ENCODE data around the gene SLC44A1. TPM values are rescaled to one million over a fixed set of nuclear protein-coding genes. Genes with fewer than 3 reads are reported as not detected.

Gene SLC44A1
- total and polyA plus RNA-seq, 2 of the 13 experiments (the other 11 are each of a cell fraction or from before 2014, with no cell fraction given): 21.4 to 40.8 TPM

DNA sequence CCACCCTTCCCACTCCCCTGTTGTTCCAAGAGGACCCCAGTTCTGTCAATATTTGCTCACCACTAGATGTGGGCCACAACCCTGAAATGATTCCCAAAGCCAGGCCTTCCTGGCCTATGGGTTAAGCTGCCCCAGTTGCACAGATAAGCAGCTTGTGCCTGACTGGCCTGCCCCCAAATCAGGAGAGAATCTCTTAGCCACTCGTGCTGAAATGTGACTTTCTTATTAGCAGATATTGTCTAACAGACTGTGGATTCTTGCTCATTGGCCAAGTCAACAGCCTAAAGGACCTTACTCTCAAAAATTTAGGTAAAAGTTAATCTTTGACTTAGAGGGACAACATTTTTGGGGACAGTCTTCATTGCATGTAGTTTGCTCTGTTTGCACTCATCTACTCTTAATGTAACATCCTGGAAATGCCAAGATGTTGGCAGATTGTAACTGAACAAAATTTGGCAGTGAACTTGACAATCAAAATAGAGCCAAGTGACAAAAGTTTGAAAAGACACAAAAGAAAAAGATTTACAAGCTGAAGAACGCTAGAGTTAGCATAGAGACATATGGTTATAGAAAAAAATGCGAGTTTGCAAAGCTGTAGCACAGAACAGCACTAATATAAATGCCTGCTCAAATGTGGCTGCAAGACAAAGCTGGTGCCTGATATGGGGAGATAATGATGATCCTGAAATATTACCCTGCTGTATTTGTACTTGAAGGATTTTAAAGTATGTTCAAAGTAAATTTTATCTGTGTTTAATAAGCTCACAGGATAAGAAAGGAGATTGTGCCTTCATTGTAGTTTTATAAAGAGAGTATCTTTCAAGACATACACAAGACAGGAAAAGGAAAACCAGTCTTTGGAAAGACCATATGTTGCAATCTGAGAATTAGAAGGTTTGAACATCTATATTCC is 174.4 kb downstream of the SLC44A1 start (continued):
- TF ChIP-seq SETDB1 (CRISPR knock-in tag; IDR thresholded peaks at IDR 0.05; ENCODE audit: borderline replicate concordance) (no peak), ZNF292 (CRISPR knock-in tag; IDR thresholded peaks at IDR 0.05; ENCODE audit: borderline replicate concordance, low read depth) (no peak), ZKSCAN1 (IDR thresholded peaks at IDR 0.05; ENCODE audit: low read length) (no peak), PAF1 (CRISPR knock-in tag; IDR thresholded peaks at IDR 0.05) (no peak), ZNF274 (CRISPR knock-in tag; IDR thresholded peaks at IDR 0.05) (no peak), TGIF2 (CRISPR knock-in tag; IDR thresholded peaks at IDR 0.05) (no peak), ZNF782 (CRISPR knock-in tag; IDR thresholded peaks at IDR 0.05; ENCODE audit: borderline replicate concordance) (no peak; the same call in 1 of the 2 replicates), RELA (CRISPR knock-in tag; IDR thresholded peaks at IDR 0.05) (no peak), ZNF703 (CRISPR knock-in tag; IDR thresholded peaks at IDR 0.05; ENCODE audit: borderline replicate concordance) (no peak), ZBTB8A (CRISPR knock-in tag; IDR thresholded peaks at IDR 0.05; ENCODE audit: borderline replicate concordance, low read depth) (no peak; the same call in 1 of the 2 replicates), ZFP36 (IDR thresholded peaks at IDR 0.05; ENCODE audit: borderline replicate concordance, low read depth, low read length, partially characterized antibody) (no peak), MLLT10 (CRISPR knock-in tag; IDR thresholded peaks at IDR 0.05) (no peak), ZNF674 (CRISPR knock-in tag; IDR thresholded peaks at IDR 0.05; ENCODE audit: low read depth) (no peak), ZC3H4 (CRISPR knock-in tag; IDR thresholded peaks at IDR 0.05; ENCODE audit: borderline replicate concordance) (no peak), SPEN (CRISPR knock-in tag; IDR thresholded peaks at IDR 0.05; ENCODE audit: low read depth) (peak; percentile 24; the same call in 1 of the 2 replicates), TCF12 (IDR thresholded peaks at IDR 0.05) (no peak), TCF12 (CRISPR knock-in tag; IDR thresholded peaks at IDR 0.05) (no peak), SAFB2 (CRISPR knock-in tag; IDR thresholded peaks at IDR 0.05; ENCODE audit: borderline replicate concordance, low read depth) (no peak)
- TF ChIP-seq, protein P1, sequence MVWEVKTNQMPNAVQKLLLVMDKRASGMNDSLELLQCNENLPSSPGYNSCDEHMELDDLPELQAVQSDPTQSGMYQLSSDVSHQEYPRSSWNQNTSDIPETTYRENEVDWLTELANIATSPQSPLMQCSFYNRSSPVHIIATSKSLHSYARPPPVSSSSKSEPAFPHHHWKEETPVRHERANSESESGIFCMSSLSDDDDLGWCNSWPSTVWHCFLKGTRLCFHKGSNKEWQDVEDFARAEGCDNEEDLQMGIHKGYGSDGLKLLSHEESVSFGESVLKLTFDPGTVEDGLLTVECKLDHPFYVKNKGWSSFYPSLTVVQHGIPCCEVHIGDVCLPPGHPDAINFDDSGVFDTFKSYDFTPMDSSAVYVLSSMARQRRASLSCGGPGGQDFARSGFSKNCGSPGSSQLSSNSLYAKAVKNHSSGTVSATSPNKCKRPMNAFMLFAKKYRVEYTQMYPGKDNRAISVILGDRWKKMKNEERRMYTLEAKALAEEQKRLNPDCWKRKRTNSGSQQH (CRISPR knock-in tag; IDR thresholded peaks at IDR 0.05; ENCODE audit: low read depth): peak; percentile 40
- TF ChIP-seq, protein P2, sequence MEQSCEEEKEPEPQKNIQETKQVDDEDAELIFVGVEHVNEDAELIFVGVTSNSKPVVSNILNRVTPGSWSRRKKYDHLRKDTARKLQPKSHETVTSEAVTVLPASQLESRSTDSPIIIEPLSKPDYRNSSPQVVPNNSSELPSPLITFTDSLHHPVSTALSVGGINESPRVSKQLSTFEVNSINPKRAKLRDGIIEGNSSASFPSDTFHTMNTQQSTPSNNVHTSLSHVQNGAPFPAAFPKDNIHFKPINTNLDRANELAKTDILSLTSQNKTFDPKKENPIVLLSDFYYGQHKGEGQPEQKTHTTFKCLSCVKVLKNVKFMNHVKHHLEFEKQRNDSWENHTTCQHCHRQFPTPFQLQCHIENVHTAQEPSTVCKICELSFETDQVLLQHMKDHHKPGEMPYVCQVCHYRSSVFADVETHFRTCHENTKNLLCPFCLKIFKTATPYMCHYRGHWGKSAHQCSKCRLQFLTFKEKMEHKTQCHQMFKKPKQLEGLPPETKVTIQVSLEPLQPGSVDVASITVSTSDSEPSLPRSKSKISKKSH (CRISPR knock-in tag; IDR thresholded peaks at IDR 0.05; ENCODE audit: borderline replicate concordance): no peak
- TF ChIP-seq, protein P3, sequence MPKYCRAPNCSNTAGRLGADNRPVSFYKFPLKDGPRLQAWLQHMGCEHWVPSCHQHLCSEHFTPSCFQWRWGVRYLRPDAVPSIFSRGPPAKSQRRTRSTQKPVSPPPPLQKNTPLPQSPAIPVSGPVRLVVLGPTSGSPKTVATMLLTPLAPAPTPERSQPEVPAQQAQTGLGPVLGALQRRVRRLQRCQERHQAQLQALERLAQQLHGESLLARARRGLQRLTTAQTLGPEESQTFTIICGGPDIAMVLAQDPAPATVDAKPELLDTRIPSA (CRISPR knock-in tag; IDR thresholded peaks at IDR 0.05; ENCODE audit: borderline replicate concordance): no peak
